ENCODE results near the gene ALOX12B. TPM values are rescaled to one million over a fixed set of nuclear protein-coding genes. Genes with fewer than 3 reads are reported as not detected.

Gene ALOX12B
- total RNA-seq, 4 donors from 2014 or later = not detected

DNA sequence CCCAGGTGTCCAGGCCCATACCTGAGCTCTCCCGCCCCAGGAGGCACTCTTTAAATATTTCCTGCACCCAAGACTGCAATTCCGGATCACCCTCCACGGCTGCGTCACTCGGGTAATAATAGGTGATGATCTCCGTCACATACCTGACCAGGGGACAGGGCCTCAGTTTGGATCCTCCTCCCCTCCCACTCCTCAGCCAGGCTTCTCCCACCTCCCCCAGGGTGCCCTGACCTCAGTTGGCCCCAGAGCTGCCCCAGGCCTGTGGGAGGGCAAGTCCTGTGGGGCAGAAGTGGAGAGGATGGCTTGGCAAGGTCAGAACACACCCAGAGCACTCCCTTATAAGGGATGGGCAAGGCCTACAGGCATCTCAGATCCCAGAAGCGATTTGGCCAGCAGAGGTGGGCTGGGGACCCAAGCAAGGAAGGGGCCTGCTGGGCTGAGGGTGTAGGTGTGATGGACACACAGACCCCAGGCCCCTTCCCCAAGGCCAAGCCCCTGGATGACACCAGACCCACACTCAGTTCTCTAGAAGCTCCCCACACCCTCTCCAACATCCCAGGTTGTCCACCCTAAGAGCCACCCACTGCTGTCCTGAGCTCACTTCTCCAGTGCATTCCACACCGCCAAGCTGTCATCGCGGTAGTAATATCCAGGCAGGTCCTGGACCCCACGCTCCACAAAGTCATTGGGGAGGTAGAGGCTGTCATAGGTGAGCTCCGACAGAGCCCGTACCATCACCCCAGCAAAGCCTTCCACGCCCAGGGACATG lies 11.8 kb downstream of the ALOX12B start:
- TF ChIP-seq, protein P1, sequence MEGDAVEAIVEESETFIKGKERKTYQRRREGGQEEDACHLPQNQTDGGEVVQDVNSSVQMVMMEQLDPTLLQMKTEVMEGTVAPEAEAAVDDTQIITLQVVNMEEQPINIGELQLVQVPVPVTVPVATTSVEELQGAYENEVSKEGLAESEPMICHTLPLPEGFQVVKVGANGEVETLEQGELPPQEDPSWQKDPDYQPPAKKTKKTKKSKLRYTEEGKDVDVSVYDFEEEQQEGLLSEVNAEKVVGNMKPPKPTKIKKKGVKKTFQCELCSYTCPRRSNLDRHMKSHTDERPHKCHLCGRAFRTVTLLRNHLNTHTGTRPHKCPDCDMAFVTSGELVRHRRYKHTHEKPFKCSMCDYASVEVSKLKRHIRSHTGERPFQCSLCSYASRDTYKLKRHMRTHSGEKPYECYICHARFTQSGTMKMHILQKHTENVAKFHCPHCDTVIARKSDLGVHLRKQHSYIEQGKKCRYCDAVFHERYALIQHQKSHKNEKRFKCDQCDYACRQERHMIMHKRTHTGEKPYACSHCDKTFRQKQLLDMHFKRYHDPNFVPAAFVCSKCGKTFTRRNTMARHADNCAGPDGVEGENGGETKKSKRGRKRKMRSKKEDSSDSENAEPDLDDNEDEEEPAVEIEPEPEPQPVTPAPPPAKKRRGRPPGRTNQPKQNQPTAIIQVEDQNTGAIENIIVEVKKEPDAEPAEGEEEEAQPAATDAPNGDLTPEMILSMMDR (IDR thresholded peaks at IDR 0.05) = no peak
- DNase-seq (ENCODE audit: low spot score) = no peak
- no peak for ATAC-seq (ENCODE audit: low FRiP score)

DNA sequence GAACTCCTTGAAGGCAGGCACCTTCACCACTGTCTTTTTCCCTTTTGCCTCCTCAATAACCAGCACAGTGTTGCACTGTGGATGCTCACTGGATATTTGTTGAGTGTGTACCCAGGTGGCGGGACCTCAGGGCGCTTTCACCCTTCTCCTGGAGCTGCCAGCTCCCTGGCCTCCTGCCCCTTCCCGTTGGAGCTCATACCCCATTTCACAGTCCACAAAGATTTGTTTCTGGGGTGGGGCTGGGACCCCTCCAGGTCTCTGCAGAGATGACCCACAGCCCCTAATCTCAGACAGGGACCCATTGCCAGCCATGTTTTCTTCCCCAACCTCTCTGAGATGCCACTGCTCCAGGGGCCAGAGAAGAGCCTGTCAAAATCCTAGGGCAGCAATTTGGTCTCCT lies 12.4 kb downstream of the ALOX12B start:
- no peak for ATAC-seq (ENCODE audit: low FRiP score)
- TF ChIP-seq, protein P1 (IDR thresholded peaks at IDR 0.05) = no peak
- no peak for DNase-seq (ENCODE audit: low spot score)

DNA sequence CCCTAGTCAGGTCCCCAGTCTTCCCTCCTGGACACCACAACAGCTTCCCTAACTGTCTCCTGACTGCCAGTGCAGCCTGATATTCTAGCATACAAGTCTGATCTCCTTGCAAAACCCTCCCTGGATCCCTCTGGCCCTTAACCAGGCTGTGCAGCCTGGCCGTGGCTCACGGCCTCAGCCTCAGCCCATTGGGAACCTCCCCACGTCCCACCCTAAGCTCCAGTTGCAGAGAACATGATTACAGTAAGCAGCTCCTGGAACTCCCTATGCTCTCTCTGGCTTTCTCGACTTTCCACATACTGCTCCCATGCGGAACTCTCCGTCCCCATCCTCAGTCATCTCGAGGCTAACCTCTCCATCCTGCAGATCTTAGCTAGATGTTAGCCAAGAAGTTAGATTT lies 13.0 kb downstream of the ALOX12B start:
- TF ChIP-seq, protein P1 (IDR thresholded peaks at IDR 0.05) = no peak
- DNase-seq (ENCODE audit: low spot score) (no peak), ATAC-seq (ENCODE audit: low FRiP score) (no peak)

DNA sequence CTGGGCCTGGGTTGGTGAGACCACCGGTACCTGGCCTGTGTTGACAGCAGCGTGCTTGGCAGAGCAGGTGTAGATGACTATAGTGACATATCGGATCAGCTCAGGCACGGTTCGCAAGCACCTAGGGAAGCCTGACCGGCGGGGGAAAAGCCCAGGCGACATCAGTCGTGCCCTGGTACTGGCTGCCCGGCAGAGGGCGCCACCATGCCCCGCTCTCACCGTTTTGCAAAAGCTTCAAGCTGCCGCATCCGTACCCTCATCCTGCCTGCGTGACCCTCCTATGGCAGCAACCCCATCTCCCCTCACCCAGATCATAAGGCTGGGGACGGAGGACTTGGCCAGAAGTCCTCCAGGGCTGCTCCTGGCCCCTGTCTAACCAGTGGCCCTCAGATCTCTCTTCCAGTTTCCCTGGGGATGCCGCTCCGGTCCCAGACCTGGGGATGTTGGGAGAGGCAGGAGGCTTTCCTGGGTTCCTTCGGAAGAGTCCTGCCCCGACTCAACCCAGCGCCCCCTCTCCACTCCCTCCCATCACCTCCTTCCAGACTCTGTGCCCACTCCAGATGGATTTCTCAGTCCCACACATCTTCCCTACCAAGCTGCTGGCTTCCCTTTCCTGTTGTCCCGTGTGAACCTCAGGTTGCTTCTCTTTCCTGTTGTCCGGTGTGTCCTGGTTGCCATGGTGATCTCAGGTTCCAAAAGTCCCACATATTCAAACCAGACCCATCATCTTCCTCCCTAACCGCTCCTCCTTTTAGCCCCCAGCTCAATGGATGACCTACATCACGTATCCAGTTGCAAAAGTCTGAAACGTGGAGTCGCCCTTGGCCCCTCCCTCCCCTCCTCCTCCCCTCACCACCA lies 13.7 kb downstream of the ALOX12B start:
- ATAC-seq (ENCODE audit: low FRiP score) (peak; percentile 77), DNase-seq (ENCODE audit: low spot score) (peak; percentile 50)
- TF ChIP-seq, protein P1 (IDR thresholded peaks at IDR 0.05) = peak in 1 of 3 donors; percentile 87

DNA sequence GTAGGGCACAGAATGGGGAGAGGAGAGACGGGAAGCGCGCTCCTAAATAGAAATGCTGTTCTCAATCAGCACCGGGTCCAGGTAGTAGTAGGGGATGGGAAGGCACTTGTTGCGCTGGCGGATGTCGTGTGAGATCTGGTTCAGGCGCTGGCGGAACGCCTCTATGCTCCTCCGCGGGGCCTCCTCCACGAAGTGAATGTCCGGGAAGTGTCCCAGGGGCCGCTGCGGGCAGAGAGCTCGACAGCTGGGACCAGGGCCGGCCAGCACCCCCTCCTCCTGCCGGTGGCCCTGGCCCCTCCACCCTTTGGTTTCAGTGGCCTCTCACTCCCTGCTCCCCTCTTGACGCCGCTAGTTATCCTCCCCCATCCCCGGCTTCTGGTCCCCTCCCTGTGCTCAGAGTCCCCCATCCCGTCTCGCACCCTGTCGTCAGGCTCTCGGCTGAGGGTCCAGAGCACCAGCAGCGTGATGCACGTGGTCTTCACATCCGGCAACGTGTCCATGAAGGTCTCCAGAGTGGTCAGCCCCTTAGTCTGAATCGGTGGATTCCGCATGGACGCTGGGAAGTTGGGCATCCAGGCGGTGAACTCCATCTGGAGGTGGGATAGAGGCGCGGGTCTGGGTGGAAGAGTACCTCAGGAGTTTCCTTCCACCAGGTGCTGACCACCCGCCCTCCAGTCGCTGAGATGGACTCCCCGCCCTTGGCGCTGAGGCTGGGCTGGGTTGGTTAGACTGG lies 14.6 kb downstream of the ALOX12B start:
- TF ChIP-seq, protein P1 (IDR thresholded peaks at IDR 0.05) = no peak
- no peak for ATAC-seq (ENCODE audit: low FRiP score)
- DNase-seq (ENCODE audit: low spot score) = no peak

DNA sequence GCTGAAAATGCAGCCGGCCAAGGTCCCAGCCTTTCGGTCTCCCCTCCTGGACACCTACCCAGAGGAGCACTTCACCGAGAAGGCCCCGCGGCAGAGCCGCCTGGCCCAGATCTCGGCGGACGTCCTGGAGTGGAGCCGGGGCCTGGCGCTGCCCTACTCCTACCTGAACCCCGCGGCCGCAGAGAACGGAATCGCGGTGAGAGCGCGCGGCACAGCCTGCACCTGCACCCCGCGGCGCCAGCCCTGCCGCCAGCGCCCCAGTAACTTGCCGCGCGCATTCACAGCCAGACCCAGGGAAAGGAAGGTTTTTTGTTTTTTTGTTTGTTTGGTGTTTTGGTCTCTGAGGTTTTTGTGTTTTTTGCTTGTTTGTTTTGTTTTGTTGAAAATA lies 15.2 kb downstream of the ALOX12B start:
- TF ChIP-seq, protein P1 (IDR thresholded peaks at IDR 0.05) = no peak
- ATAC-seq (ENCODE audit: low FRiP score) (no peak), DNase-seq (ENCODE audit: low spot score) (no peak)

All from omental fat pad (tissue), 4 donors.